Smooth muscle cell (in vitro differentiated cells): ENCODE data around the gene CST4. TPM values are rescaled to one million over a fixed set of nuclear protein-coding genes. Genes with fewer than 3 reads are reported as not detected.

Source experiments
- polyA plus RNA-seq: library from polyadenylated mRNA; unstranded; fragments of >200 nt; fragmentation: Nextera tagmentation; extraction: Ambion mirVana; gene quantifications from 2 replicates; pipeline ENCODE4 v1.2.1, GENCODE V29; 2016
- small RNA-seq: library from RNA; depleted of rRNA; stranded (forward); fragments of <200 nt; gene quantifications from one replicate; pipeline ENCODE3, GENCODE V24; 2014
- total RNA-seq: library from RNA; depleted of rRNA; stranded (reverse); fragments of >200 nt; gene quantifications from 2 replicates; pipeline ENCODE4 v1.2.3, GENCODE V29; 2014

CST4 gene
- total and polyA plus RNA-seq, 2 experiments from 2014 or later: not detected

Small RNA genes lying within 50 kb of the gene (small RNA-seq; reads per million reads assigned to genes)
- not detected for gene CST2P1

Other genes starting within 250 kb of the CST4 start
- gene CSTL1, start 249.4 kb downstream of the CST4 start, total RNA-seq: not detected in 2 replicates
- not detected in 2 replicates for gene CSTL1, start 249.4 kb downstream of the CST4 start, polyA plus RNA-seq
- not detected in 2 replicates for gene CST11, start 236.2 kb downstream of the CST4 start, total RNA-seq
- gene CST11, start 236.2 kb downstream of the CST4 start, polyA plus RNA-seq: not detected in 2 replicates
- gene CST8, start 197.9 kb downstream of the CST4 start, total RNA-seq: not detected in 2 replicates
- gene CST8, start 197.9 kb downstream of the CST4 start, polyA plus RNA-seq: not detected in 2 replicates
- not detected in 2 replicates for gene CST9L, start 120.6 kb downstream of the CST4 start, total RNA-seq
- gene CST9L, start 120.6 kb downstream of the CST4 start, polyA plus RNA-seq: not detected in 2 replicates
- gene CST9, start 83.1 kb downstream of the CST4 start, total RNA-seq: not detected in 2 replicates
- gene CST9, start 83.1 kb downstream of the CST4 start, polyA plus RNA-seq: not detected in 2 replicates
- 146 and 170 TPM in 2 replicates for gene CST3, start 51.1 kb downstream of the CST4 start, total RNA-seq
- gene CST3, start 51.1 kb downstream of the CST4 start, polyA plus RNA-seq: 338 and 410 TPM in 2 replicates
- gene CST1, start 61.9 kb upstream of the CST4 start, total RNA-seq: 1.3 and 9.3 TPM in 2 replicates
- 1.9 and 27.7 TPM in 2 replicates for gene CST1, start 61.9 kb upstream of the CST4 start, polyA plus RNA-seq
- 0.27 TPM in 1 of 2 replicates, not detected in the other for gene CST2, start 137.7 kb upstream of the CST4 start, total RNA-seq
- 1.7 and 2.0 TPM in 2 replicates for gene CST2, start 137.7 kb upstream of the CST4 start, polyA plus RNA-seq
- gene CST5, start 190.7 kb upstream of the CST4 start, total RNA-seq: not detected in 2 replicates
- gene CST5, start 190.7 kb upstream of the CST4 start, polyA plus RNA-seq: not detected in 2 replicates